SK-N-SH (cell line): ENCODE results near the gene GPR183. TPM values are rescaled to one million over a fixed set of nuclear protein-coding genes. Genes with fewer than 3 reads are reported as not detected.

Experiments
- CTCF ChIA-PET: fragments of 300-600, 350-600 bp; formaldehyde crosslinking; extraction: SDS; loops from one replicate; lab custom pipeline; 2021; lab: Yijun Ruan, JAX
- POLR2A ChIA-PET: fragments of 350-600 bp; sonication (Branson Sonifier 250); formaldehyde crosslinking; extraction: SDS; loops from one replicate; lab custom pipeline; 2020; ENCODE audit warnings: antibody characterized with exemption, inconsistent platforms; lab: Yijun Ruan, JAX
- DNase-seq: peaks from one replicate; pipeline ENCODE4 v3.0.0; 2012
- H2AFZ ChIP-seq: fragments of 200-600 bp; sonication (generic); 2 replicates; pipeline ENCODE4 v1.8.1; 2016; ENCODE audit warnings: antibody characterized with exemption, mild to moderate bottlenecking, low read depth
- H3F3A ChIP-seq: fragments of 200-600 bp; sonication (generic); replicated peaks from 2 replicates; pipeline ENCODE3; 2016; ENCODE audit warnings: antibody characterized with exemption, mild to moderate bottlenecking; ENCODE audit not compliant: insufficient read depth
- H3K27ac ChIP-seq, 2 experiments: fragments of 200-500 bp in 1 of 2; fragments of 200-600 bp in 1 of 2; sonication (Bioruptor generic) in 1 of 2; sonication (generic), shearing (Covaris generic) in 1 of 2; 2 replicates each; pipeline versions ENCODE4 v1.5.1 to v1.6.1; 2014 to 2016; ENCODE audit warnings: low read depth in 2 of 2, inconsistent platforms in 1 of 2, low read length in 1 of 2, mild to moderate bottlenecking in 1 of 2, mixed read lengths in 1 of 2
- H3K27me3 ChIP-seq: fragments of 200-600 bp; sonication (generic), shearing (Covaris generic); 2 replicates; pipeline ENCODE4 v1.6.1; 2016; ENCODE audit warnings: mixed run types; ENCODE audit not compliant: insufficient read depth
- H3K36me3 ChIP-seq, 2 experiments: fragments of 200-500 bp in 1 of 2; fragments of 200-600 bp in 1 of 2; sonication (Bioruptor generic) in 1 of 2; sonication (generic) in 1 of 2; replicated peaks in 1 of 2; 2 replicates each; pipeline versions ENCODE3 to v1.5.1; 2014 to 2016; ENCODE audit warnings: low read length in 1 of 2, mild to moderate bottlenecking in 1 of 2; ENCODE audit not compliant: insufficient read depth in 2 of 2, control insufficient read depth in 1 of 2
- H3K4me1 ChIP-seq, 2 experiments: fragments of 200-500 bp in 1 of 2; fragments of 200-600 bp in 1 of 2; sonication (Bioruptor generic) in 1 of 2; sonication (generic), shearing (Covaris generic) in 1 of 2; 2 replicates each; pipeline versions ENCODE4 v1.5.1 to v1.6.1; 2014 to 2016; ENCODE audit warnings: low read depth in 1 of 2, low read length in 1 of 2, mixed run types in 1 of 2; ENCODE audit not compliant: insufficient read depth in 2 of 2, control insufficient read depth in 1 of 2
- H3K4me2 ChIP-seq: fragments of 200-600 bp; sonication (generic), shearing (Covaris generic); 2 replicates; pipeline ENCODE4 v1.6.1; 2017; ENCODE audit warnings: mixed run types
- H3K4me3 ChIP-seq, 2 experiments: fragments of 200-500 bp in 1 of 2; fragments of 200-600 bp in 1 of 2; sonication (Bioruptor generic) in 1 of 2; sonication (generic), shearing (Covaris generic) in 1 of 2; 2 replicates each; pipeline versions ENCODE4 v1.5.1 to v1.8.1; 2014 to 2016; ENCODE audit warnings: low read depth in 2 of 2, inconsistent platforms in 1 of 2, low read length in 1 of 2, mild to moderate bottlenecking in 1 of 2, mixed read lengths in 1 of 2, moderate library complexity in 1 of 2
- H3K79me2 ChIP-seq: fragments of 200-600 bp; sonication (generic); 2 replicates; pipeline ENCODE4 v1.8.1; 2017; ENCODE audit warnings: mild to moderate bottlenecking; ENCODE audit not compliant: insufficient read depth
- H3K9ac ChIP-seq: fragments of 200-600 bp; sonication (generic); 2 replicates; pipeline ENCODE4 v1.6.1; 2017; ENCODE audit warnings: mixed run types
- H3K9me2 ChIP-seq: fragments of 200-600 bp; sonication (generic); 2 replicates; pipeline ENCODE4 v1.6.1; 2017; ENCODE audit warnings: mixed run types
- H3K9me3 ChIP-seq: fragments of 200-600 bp; sonication (generic); 2 replicates; pipeline ENCODE4 v1.6.1; 2017; ENCODE audit warnings: mixed run types, mild to moderate bottlenecking, moderate library complexity
- H4K20me1 ChIP-seq: fragments of 200-600 bp; sonication (generic); 2 replicates; pipeline ENCODE4 v1.6.1; 2017; ENCODE audit warnings: mild to moderate bottlenecking, mixed run types; ENCODE audit not compliant: insufficient read depth
- CHD2 ChIP-seq: fragments of 150-350 bp; IDR thresholded peaks from 2 replicates; pipeline ENCODE4 v1.6.1; 2018; ENCODE audit warnings: low read length; ENCODE audit not compliant: partially characterized antibody
- EP300 ChIP-seq, 2 experiments: IDR thresholded peaks; 2 replicates each; pipeline versions ENCODE4 v1.4.0 to v1.6.1; 2012; ENCODE audit warnings: borderline replicate concordance in 1 of 2, low read depth in 1 of 2, low read length in 1 of 2
- EZH2phosphoT487 ChIP-seq: fragments of 200-600 bp; sonication (generic); IDR thresholded peaks from 2 replicates; pipeline ENCODE4 v1.6.1; 2017; ENCODE audit warnings: low read depth, mixed run types, mild to moderate bottlenecking, antibody characterized with exemption, moderate library complexity, borderline replicate concordance
- IRF3 ChIP-seq: fragments of 150-350 bp; IDR thresholded peaks from 2 replicates; pipeline ENCODE4 v1.6.1; 2016; ENCODE audit warnings: mild to moderate bottlenecking, low read depth, low read length
- MAX ChIP-seq: IDR thresholded peaks from 2 replicates; pipeline ENCODE4 v1.4.0; 2012; ENCODE audit warnings: low read depth
- MEF2A ChIP-seq: IDR thresholded peaks from 2 replicates; pipeline ENCODE4 v1.4.0; 2012; ENCODE audit warnings: low read depth, borderline replicate concordance
- PBX3 ChIP-seq: IDR thresholded peaks from 2 replicates; pipeline ENCODE4; 2012
- POLR2AphosphoS5 ChIP-seq: IDR thresholded peaks from 2 replicates; pipeline ENCODE4 v1.6.1; 2012; ENCODE audit warnings: low read depth, low read length
- REST ChIP-seq: IDR thresholded peaks from 2 replicates; pipeline ENCODE4 v1.6.1; 2012; ENCODE audit warnings: mild to moderate bottlenecking, low read depth, low read length, moderate library complexity
- RFX5 ChIP-seq: IDR thresholded peaks from 2 replicates; pipeline ENCODE4 v1.6.1; 2012; ENCODE audit warnings: mild to moderate bottlenecking, improper control_type of control experiment, low read length
- SIN3A ChIP-seq: IDR thresholded peaks from 2 replicates; pipeline ENCODE4 v1.6.1; 2012; ENCODE audit warnings: low read depth, mild to moderate bottlenecking, low read length, moderate library complexity, borderline replicate concordance
- TAF1 ChIP-seq: IDR thresholded peaks from 2 replicates; pipeline ENCODE4 v1.6.1; 2012; ENCODE audit warnings: low read depth, mild to moderate bottlenecking, low read length, moderate library complexity, borderline replicate concordance
- TCF12 ChIP-seq: IDR thresholded peaks from 2 replicates; pipeline ENCODE4 v1.4.0; 2012
- TEAD4 ChIP-seq: IDR thresholded peaks from 2 replicates; pipeline ENCODE4 v1.4.0; 2012; ENCODE audit warnings: mild to moderate bottlenecking, borderline replicate concordance; ENCODE audit not compliant: insufficient read depth
- ZBTB33 ChIP-seq: IDR thresholded peaks from 2 replicates; pipeline ENCODE4 v1.4.0; 2012; ENCODE audit warnings: low read depth, borderline replicate concordance
- WGBS: methylation state at CpG from one replicate; pipeline ENCODE4 v1.1.6; 2017; ENCODE audit warnings: low lambda C conversion rate; 5-methylcytosine and 5-hydroxymethylcytosine counted together
- polyA plus RNA-seq, 3 experiments: library from polyadenylated mRNA; depleted of rRNA; stranded (reverse); fragments of >200 nt; gene quantifications; 2 replicates each; pipeline ENCODE4 v1.2.3, GENCODE V29; 2012

GPR183 gene
- polyA plus RNA-seq, 1 of the 3 experiments (the other 2 are of a cell fraction), result 0.07 TPM

GRCh38 chr13:99270518-99270917 is 36.7 kb downstream of the GPR183 start:
- no peaks in the 10 kb centered on the region for H3K27me3 ChIP-seq
- H3K4me1 ChIP-seq, result no peaks in the 10 kb centered on the region
- no peak overlapping the region for H3K9ac ChIP-seq
- H4K20me1 ChIP-seq, result no peaks in the 10 kb centered on the region
- H3F3A ChIP-seq, result peaks cover 3% of the 10 kb centered on the region
- POLR2A ChIA-PET, result no interaction called here
- peaks cover 0 to 6% of the 10 kb centered on the region in 2 experiments for H3K36me3 ChIP-seq
- no peaks in the 10 kb centered on the region for H3K79me2 ChIP-seq
- no peak for DNase-seq
- no peak overlapping the region for H3K27ac ChIP-seq
- WGBS, result 93% methylated on average over 2 of the region's 2 CpGs
- CTCF ChIA-PET, result interaction anchor here (0.6 to 10.4 kb wide), 30 partner anchors 8 to 563 kb away, joined by 3 to 249 read pairs (median 6); partner anchors contain the start of gene UBAC2
- no peaks in the 10 kb centered on the region for H3K9me2 ChIP-seq
- no peak overlapping the region for H2AFZ ChIP-seq
- H3K4me3 ChIP-seq, result no peak overlapping the region
- no peaks in the 10 kb centered on the region for H3K9me3 ChIP-seq
- no peak for TF ChIP-seq TEAD4
- TF ChIP-seq EP300 (IDR thresholded peaks at IDR 0.05; ENCODE audit: borderline replicate concordance in 1 of 2, low read depth in 1 of 2, low read length in 1 of 2), result no peak
- no peak for TF ChIP-seq MAX
- no peak for TF ChIP-seq IRF3
- TF ChIP-seq RFX5, result no peak
- no peak for TF ChIP-seq SIN3A
- no peak for TF ChIP-seq TAF1
- no peak for TF ChIP-seq CHD2
- TF ChIP-seq TCF12, result no peak
- TF ChIP-seq MEF2A, result no peak
- no peak for TF ChIP-seq PBX3
- no peak for TF ChIP-seq REST
- TF ChIP-seq ZBTB33, result no peak
- TF ChIP-seq POLR2AphosphoS5, result no peak
- no peak for TF ChIP-seq EZH2phosphoT487
- TF ChIP-seq, all 33 proteins: peak for 0
- H3K4me2 ChIP-seq, result no peak overlapping the region
